HepG2 (cell line): ENCODE data around the gene POLR3GL. TPM values are rescaled to one million over a fixed set of nuclear protein-coding genes. Genes with fewer than 3 reads are reported as not detected.

ENCODE experiments used
- ATAC-seq: fragments of 200-7000 bp; cut with Tn5 transposase; 3 replicates; pipeline ENCODE4 v1.9.1; 2020; ENCODE audit warnings: mild to moderate bottlenecking, moderate library complexity
- BruUV-seq: library from RNA; stranded (reverse); fragments of 400-500 nt; replicated peaks from 2 replicates; lab custom pipeline; 2021; lab: Mats Ljungman, UMichigan
- CTCF ChIA-PET: fragments of 300-600 bp; formaldehyde crosslinking; extraction: SDS; loops from one replicate; lab custom pipeline; 2021; ENCODE audit warnings: low total read pairs, inconsistent platforms, low intra/inter-chr PET ratio; lab: Yijun Ruan, JAX
- POLR2A ChIA-PET: fragments of 350-600 bp; sonication (Branson Sonifier 250); formaldehyde crosslinking; loops from one replicate; lab custom pipeline; 2020; ENCODE audit warnings: antibody characterized with exemption, inconsistent platforms; lab: Yijun Ruan, JAX
- DNase-seq: peaks from one replicate; pipeline ENCODE4 v3.0.0-alpha.2; 2015; ENCODE audit warnings: low spot score
- FAIRE-seq: peaks from 3 replicates; lab custom pipeline; 2011; peaks lifted over from hg19 to GRCh38; lab: Jason Lieb, UNC
- H2AFZ ChIP-seq: one replicate; pipeline ENCODE4 v1.6.1; 2011; ENCODE audit warnings: low read length, inconsistent platforms
- H3K27ac ChIP-seq: fragments of 300-600 bp; 3 replicates; pipeline ENCODE4 v1.8.0; 2011; ENCODE audit warnings: mixed run types, mild to moderate bottlenecking, mixed read lengths, low read length, inconsistent platforms; ENCODE audit not compliant: insufficient read depth; ENCODE audit errors: extremely low read length
- H3K27me3 ChIP-seq, 2 experiments: fragments of 200-600 bp in 1 of 2; 2 replicates in 1 of 2; 3 replicates in 1 of 2; pipeline versions ENCODE4 v1.6.0 to v1.8.0; 2011; ENCODE audit warnings: low read length in 2 of 2, mild to moderate bottlenecking in 2 of 2, moderate library complexity in 2 of 2, inconsistent platforms in 1 of 2; ENCODE audit not compliant: insufficient read depth in 2 of 2, control insufficient read depth in 1 of 2
- H3K36me3 ChIP-seq, 2 experiments: fragments of 200-600 bp in 1 of 2; replicated peaks in 1 of 2; 2 replicates in 1 of 2; 3 replicates in 1 of 2; pipeline versions ENCODE4 v1.5.1 to v1.8.0; 2011; ENCODE audit warnings: low read length in 2 of 2, inconsistent platforms in 1 of 2; ENCODE audit not compliant: insufficient read depth in 2 of 2, control insufficient read depth in 1 of 2
- H3K4me1 ChIP-seq: 2 replicates; pipeline ENCODE4 v1.5.1; 2012; ENCODE audit warnings: low read length, inconsistent platforms; ENCODE audit not compliant: insufficient read depth
- H3K4me2 ChIP-seq: 2 replicates; pipeline ENCODE4 v1.6.0; 2011; ENCODE audit warnings: low read depth, low read length, inconsistent platforms
- H3K4me3 ChIP-seq, 3 experiments: fragments of 200-600 bp in 1 of 3; sonication (generic), shearing (Covaris generic) in 1 of 3; replicated peaks in 1 of 3; 2 replicates each; pipeline ENCODE4 v1.5.1; 2011 to 2016; ENCODE audit warnings: low read length in 3 of 3, inconsistent platforms in 2 of 3, low read depth in 2 of 3, mild to moderate bottlenecking in 2 of 3, control low read depth in 1 of 3, mixed read lengths in 1 of 3; ENCODE audit not compliant: insufficient read depth in 1 of 3
- H3K79me2 ChIP-seq: one replicate; pipeline ENCODE4 v1.6.1; 2011; ENCODE audit warnings: low read length, inconsistent platforms; ENCODE audit not compliant: insufficient read depth
- H3K9ac ChIP-seq: 2 replicates; pipeline ENCODE4 v1.6.0; 2011; ENCODE audit warnings: mild to moderate bottlenecking, low read depth, low read length, inconsistent platforms; ENCODE audit not compliant: insufficient read depth
- H3K9me3 ChIP-seq: 2 replicates; pipeline ENCODE4 v1.5.1; 2012; ENCODE audit warnings: mild to moderate bottlenecking, low read length
- H4K20me1 ChIP-seq: 2 replicates; pipeline ENCODE4 v1.6.0; 2011; ENCODE audit warnings: inconsistent platforms, mild to moderate bottlenecking, low read length, moderate library complexity; ENCODE audit not compliant: insufficient read depth
- BHLHE40 ChIP-seq: IDR thresholded peaks from 2 replicates; pipeline ENCODE4 v1.6.1; 2011; ENCODE audit warnings: low read length, improper control_type of control experiment
- FIP1L1 ChIP-seq: fragments of 200-400 bp; formaldehyde crosslinking; IDR thresholded peaks from 2 replicates; pipeline ENCODE4 v1.6.1; 2018; ENCODE audit warnings: low read depth, mild to moderate bottlenecking, low read length, moderate library complexity, borderline replicate concordance; ENCODE audit not compliant: insufficient read depth
- HNF4A ChIP-seq: sonication (generic); formaldehyde crosslinking; IDR thresholded peaks from 2 replicates; pipeline ENCODE4 v1.4.0; 2020; ENCODE audit warnings: missing genetic modification reagents
- MEIS2 ChIP-seq: sonication (generic); formaldehyde crosslinking; IDR thresholded peaks from 2 replicates; pipeline ENCODE4 v1.9.0; 2021; ENCODE audit warnings: mild to moderate bottlenecking, missing genetic modification reagents
- SAFB2 ChIP-seq: sonication (generic); formaldehyde crosslinking; IDR thresholded peaks from 2 replicates; pipeline ENCODE4 v1.5.1; 2020; ENCODE audit warnings: missing genetic modification reagents, low read depth, mild to moderate bottlenecking, borderline replicate concordance
- ZKSCAN1 ChIP-seq: fragments of 150-350 bp; IDR thresholded peaks from 2 replicates; pipeline ENCODE4 v1.6.1; 2014; ENCODE audit warnings: low read length
- ZNF552 ChIP-seq: sonication (generic); formaldehyde crosslinking; IDR thresholded peaks from 2 replicates; pipeline ENCODE4 v1.9.0; 2022; ENCODE audit warnings: missing genetic modification reagents, mild to moderate bottlenecking, borderline replicate concordance
- ZNF773 ChIP-seq: sonication (generic); formaldehyde crosslinking; IDR thresholded peaks from 2 replicates; pipeline ENCODE4 v1.4.0; 2020; ENCODE audit warnings: missing genetic modification reagents, borderline replicate concordance
- ZNF891 ChIP-seq: sonication (generic); formaldehyde crosslinking; IDR thresholded peaks from 2 replicates; pipeline ENCODE4 v1.5.0; 2020; ENCODE audit warnings: mild to moderate bottlenecking, missing genetic modification reagents
- WGBS: methylation state at CpG from one replicate; pipeline ENCODE4 v1.1.6; 2017; ENCODE audit warnings: low lambda C conversion rate; 5-methylcytosine and 5-hydroxymethylcytosine counted together
- in situ Hi-C: cut with HindIII; loops from 2 replicates; pipeline ENCODE4 v1.10.0; 2017; ENCODE audit warnings: low pct_unique_long_range_greater_than_20kb; ENCODE audit not compliant: extremely low pct_ligation_motif_present
- intact Hi-C: fragments of 100-400 bp; cut with micrococcal nuclease; formaldehyde crosslinking; loops from one replicate; pipeline ENCODE4 v1.10.0; 2022; ENCODE audit not compliant: unreplicated experiment
- polyA plus RNA-seq, 8 experiments: library from polyadenylated mRNA; depleted of rRNA in 3 of 8; stranded (reverse) in 7 of 8; unstranded in 1 of 8; fragments of >200 nt; fragmentation: Illumina TruSeq in 4 of 8; extraction: Trizol in 4 of 8; gene quantifications; 2 replicates each; pipeline versions ENCODE4 v1.2.1 to v1.2.3, GENCODE V29; 2011 to 2016; ENCODE audit warnings: low read depth in 4 of 8, missing spikeins in 1 of 8, mixed read lengths in 1 of 8; ENCODE audit not compliant: insufficient read depth in 1 of 8
- total RNA-seq, 5 experiments: library from RNA; depleted of rRNA; stranded (reverse); fragments of >200 nt; fragmentation: Illumina TruSeq; extraction: Trizol; gene quantifications; 2 replicates each; pipeline ENCODE4 v1.2.3, GENCODE V29; 2016; ENCODE audit warnings: low read depth in 1 of 5
- TF ChIP-seq, protein P1 (sequence below): sonication (generic); formaldehyde crosslinking; IDR thresholded peaks from 2 replicates; pipeline ENCODE4 v1.5.1; 2020; ENCODE audit warnings: missing genetic modification reagents, mild to moderate bottlenecking, borderline replicate concordance
- TF ChIP-seq, protein P2 (sequence below): IDR thresholded peaks from 2 replicates; pipeline ENCODE4 v1.6.1; 2016; ENCODE audit warnings: low read depth
- TF ChIP-seq, protein P3 (sequence below): sonication (generic); formaldehyde crosslinking; IDR thresholded peaks from 2 replicates; pipeline ENCODE4 v1.8.0; 2022; ENCODE audit warnings: mild to moderate bottlenecking, missing genetic modification reagents, moderate library complexity
- TF ChIP-seq, protein P4 (sequence below): sonication (generic); formaldehyde crosslinking; IDR thresholded peaks from 2 replicates; pipeline ENCODE4 v1.8.0; 2022; ENCODE audit warnings: mild to moderate bottlenecking, missing genetic modification reagents, borderline replicate concordance
- TF ChIP-seq, protein P5 (sequence below): fragments of 450-650 bp; IDR thresholded peaks from 2 replicates; pipeline ENCODE4 v1.6.1; 2017

POLR3GL gene
- total and polyA plus RNA-seq, 2 of the 13 experiments (the other 11 are each of a cell fraction or from before 2014, with no cell fraction given) = 11.5 to 12.4 TPM

DNA sequence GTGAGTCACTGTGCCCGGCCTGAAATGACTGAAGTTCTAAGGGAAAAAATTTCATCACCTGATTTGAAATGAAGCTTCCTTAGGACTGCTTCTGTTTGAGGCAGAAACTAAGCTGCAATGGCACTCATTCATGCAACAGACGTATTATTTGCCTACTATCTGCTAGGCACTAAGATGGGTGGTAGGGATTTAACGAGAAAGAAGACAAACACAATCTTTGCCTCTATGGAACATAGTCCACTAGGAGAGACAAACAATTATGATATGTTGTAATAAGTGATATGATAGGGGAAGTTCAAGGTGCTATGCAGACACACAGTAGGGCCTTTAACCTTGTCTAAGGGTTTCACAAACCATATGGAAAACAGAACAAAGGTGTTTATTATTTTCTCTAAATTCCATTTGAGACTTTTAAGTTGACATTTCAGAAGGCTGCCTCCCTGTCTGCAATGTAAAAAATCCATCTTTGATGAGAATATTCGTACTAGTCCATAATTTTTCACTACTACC lies 18.0 kb upstream of the POLR3GL start:
- Histone ChIP-seq H3K4me3 (no peak overlapping the region), H3K27me3 (no peaks in the 10 kb centered on the region), H3K27ac (no peak overlapping the region), H2AFZ (no peak overlapping the region), H3K9me3 (no peaks in the 10 kb centered on the region), H3K79me2 (no peaks in the 10 kb centered on the region), H4K20me1 (no peaks in the 10 kb centered on the region), H3K4me2 (no peak overlapping the region), H3K9ac (no peak overlapping the region), H3K36me3 (peaks cover 4 to 18% of the 10 kb centered on the region in 2 experiments; a peak in 4 of 5 replicates), H3K4me1 (peaks cover 6% of the 10 kb centered on the region)
- ChIA-PET POLR2A (interaction anchor here (1.0 to 1.1 kb wide), 2 partner anchors 9 to 11 kb away, joined by 3 to 4 read pairs; partner anchors contain the start of gene LIX1L), CTCF (no interaction called here)
- TF ChIP-seq, protein P1, sequence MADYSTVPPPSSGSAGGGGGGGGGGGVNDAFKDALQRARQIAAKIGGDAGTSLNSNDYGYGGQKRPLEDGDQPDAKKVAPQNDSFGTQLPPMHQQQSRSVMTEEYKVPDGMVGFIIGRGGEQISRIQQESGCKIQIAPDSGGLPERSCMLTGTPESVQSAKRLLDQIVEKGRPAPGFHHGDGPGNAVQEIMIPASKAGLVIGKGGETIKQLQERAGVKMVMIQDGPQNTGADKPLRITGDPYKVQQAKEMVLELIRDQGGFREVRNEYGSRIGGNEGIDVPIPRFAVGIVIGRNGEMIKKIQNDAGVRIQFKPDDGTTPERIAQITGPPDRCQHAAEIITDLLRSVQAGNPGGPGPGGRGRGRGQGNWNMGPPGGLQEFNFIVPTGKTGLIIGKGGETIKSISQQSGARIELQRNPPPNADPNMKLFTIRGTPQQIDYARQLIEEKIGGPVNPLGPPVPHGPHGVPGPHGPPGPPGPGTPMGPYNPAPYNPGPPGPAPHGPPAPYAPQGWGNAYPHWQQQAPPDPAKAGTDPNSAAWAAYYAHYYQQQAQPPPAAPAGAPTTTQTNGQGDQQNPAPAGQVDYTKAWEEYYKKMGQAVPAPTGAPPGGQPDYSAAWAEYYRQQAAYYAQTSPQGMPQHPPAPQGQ (CRISPR knock-in tag) = no peak
- TF ChIP-seq BHLHE40 = no peak
- TF ChIP-seq, protein P2, sequence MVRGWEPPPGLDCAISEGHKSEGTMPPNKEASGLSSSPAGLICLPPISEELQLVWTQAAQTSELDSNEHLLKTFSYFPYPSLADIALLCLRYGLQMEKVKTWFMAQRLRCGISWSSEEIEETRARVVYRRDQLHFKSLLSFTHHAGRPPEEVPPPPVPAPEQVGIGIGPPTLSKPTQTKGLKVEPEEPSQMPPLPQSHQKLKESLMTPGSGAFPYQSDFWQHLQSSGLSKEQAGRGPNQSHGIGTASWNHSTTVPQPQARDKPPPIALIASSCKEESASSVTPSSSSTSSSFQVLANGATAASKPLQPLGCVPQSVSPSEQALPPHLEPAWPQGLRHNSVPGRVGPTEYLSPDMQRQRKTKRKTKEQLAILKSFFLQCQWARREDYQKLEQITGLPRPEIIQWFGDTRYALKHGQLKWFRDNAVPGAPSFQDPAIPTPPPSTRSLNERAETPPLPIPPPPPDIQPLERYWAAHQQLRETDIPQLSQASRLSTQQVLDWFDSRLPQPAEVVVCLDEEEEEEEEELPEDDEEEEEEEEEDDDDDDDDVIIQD (CRISPR knock-in tag) = no peak
- TF ChIP-seq SAFB2 (CRISPR knock-in tag) = no peak
- TF ChIP-seq, protein P3, sequence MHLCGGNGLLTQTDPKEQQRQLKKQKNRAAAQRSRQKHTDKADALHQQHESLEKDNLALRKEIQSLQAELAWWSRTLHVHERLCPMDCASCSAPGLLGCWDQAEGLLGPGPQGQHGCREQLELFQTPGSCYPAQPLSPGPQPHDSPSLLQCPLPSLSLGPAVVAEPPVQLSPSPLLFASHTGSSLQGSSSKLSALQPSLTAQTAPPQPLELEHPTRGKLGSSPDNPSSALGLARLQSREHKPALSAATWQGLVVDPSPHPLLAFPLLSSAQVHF (CRISPR knock-in tag) = no peak
- TF ChIP-seq ZNF773 (CRISPR knock-in tag) = no peak
- no peak for TF ChIP-seq ZNF891 (CRISPR knock-in tag)
- TF ChIP-seq, protein P4, sequence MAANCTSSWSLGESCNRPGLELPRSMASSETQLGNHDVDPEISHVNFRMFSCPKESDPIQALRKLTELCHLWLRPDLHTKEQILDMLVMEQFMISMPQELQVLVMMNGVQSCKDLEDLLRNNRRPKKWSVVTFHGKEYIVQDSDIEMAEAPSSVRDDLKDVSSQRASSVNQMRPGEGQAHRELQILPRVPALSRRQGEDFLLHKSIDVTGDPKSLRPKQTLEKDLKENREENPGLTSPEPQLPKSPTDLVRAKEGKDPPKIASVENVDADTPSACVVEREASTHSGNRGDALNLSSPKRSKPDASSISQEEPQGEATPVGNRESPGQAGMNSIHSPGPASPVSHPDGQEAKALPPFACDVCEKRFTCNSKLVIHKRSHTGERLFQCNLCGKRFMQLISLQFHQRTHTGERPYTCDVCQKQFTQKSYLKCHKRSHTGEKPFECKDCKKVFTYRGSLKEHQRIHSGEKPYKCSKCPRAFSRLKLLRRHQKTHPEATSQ (CRISPR knock-in tag) = no peak
- no peak for TF ChIP-seq FIP1L1
- TF ChIP-seq HNF4A = peak; percentile 57
- TF ChIP-seq MEIS2 (CRISPR knock-in tag) = no peak
- TF ChIP-seq ZNF552 (CRISPR knock-in tag) = no peak
- TF ChIP-seq ZKSCAN1 = peak; percentile 94
- TF ChIP-seq, protein P5, sequence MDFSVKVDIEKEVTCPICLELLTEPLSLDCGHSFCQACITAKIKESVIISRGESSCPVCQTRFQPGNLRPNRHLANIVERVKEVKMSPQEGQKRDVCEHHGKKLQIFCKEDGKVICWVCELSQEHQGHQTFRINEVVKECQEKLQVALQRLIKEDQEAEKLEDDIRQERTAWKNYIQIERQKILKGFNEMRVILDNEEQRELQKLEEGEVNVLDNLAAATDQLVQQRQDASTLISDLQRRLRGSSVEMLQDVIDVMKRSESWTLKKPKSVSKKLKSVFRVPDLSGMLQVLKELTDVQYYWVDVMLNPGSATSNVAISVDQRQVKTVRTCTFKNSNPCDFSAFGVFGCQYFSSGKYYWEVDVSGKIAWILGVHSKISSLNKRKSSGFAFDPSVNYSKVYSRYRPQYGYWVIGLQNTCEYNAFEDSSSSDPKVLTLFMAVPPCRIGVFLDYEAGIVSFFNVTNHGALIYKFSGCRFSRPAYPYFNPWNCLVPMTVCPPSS = no peak
- BruUV-seq = no TSS peak
- ATAC-seq (no peak), FAIRE-seq (no peak), DNase-seq (no peak)
- WGBS = 85% methylated on average over 4 of the region's 4 CpGs
- intact Hi-C loops = no loop called here
- in situ Hi-C loops = no loop called here
